Measurements from ENCODE around the gene LSAMP.

GRCh38 chr3:115999001-115999585 is 446.2 kb downstream of the LSAMP start:
- TF ChIP-seq EZH2 (IDR thresholded peaks at IDR 0.05; ENCODE audit: low read depth, unreplicated experiment) (no peak), CTCF (conservative IDR thresholded peaks at IDR 0.05; ENCODE audit: low read depth in 2 of 2) (no peak), POLR2AphosphoS5 (IDR thresholded peaks at IDR 0.05; ENCODE audit: low read depth) (no peak), EZH2phosphoT487 (IDR thresholded peaks at IDR 0.05; ENCODE audit: unreplicated experiment) (no peak), REST (IDR thresholded peaks at IDR 0.05; ENCODE audit: unreplicated experiment) (no peak), JUNB (IDR thresholded peaks at IDR 0.05; ENCODE audit: unreplicated experiment) (no peak), ZNF331 (CRISPR knock-in tag; IDR thresholded peaks at IDR 0.05; ENCODE audit: low read depth) (no peak), CREB1 (CRISPR knock-in tag; IDR thresholded peaks at IDR 0.05; ENCODE audit: low read depth) (no peak), ZNF114 (CRISPR knock-in tag; IDR thresholded peaks at IDR 0.05) (no peak), ETS1 (IDR thresholded peaks at IDR 0.05) (no peak), NANOG (IDR thresholded peaks at IDR 0.05; ENCODE audit: borderline replicate concordance) (no peak), STAT1 (IDR thresholded peaks at IDR 0.05; ENCODE audit: unreplicated experiment) (no peak), ZNF462 (CRISPR knock-in tag; IDR thresholded peaks at IDR 0.05) (no peak)
